H1 (cell line): ENCODE data around the gene HAT1. TPM values are rescaled to one million over a fixed set of nuclear protein-coding genes. Genes with fewer than 3 reads are reported as not detected.

Source experiments
- CTCF ChIA-PET: fragments of 300-600 bp; sonication (Branson Sonifier 250); formaldehyde crosslinking; loops from one replicate; lab custom pipeline; 2021; ENCODE audit not compliant: partially characterized antibody; lab: Charles Lee
- POLR2A ChIA-PET: fragments of 300-600 bp; sonication (Branson Sonifier 250); formaldehyde crosslinking; loops from one replicate; lab custom pipeline; 2021; ENCODE audit warnings: inconsistent platforms; ENCODE audit not compliant: partially characterized antibody; lab: Charles Lee
- DNase-seq, 2 experiments: peaks; one replicate each; pipeline versions ENCODE4 v3.0.0 to v3.0.0-alpha.2; 2010 to 2022; ENCODE audit warnings: low spot score in 2 of 2, low read depth in 1 of 2, mixed read lengths in 1 of 2
- FAIRE-seq: peaks from 2 replicates; lab custom pipeline; 2011; peaks lifted over from hg19 to GRCh38; lab: Jason Lieb, UNC
- H2AFZ ChIP-seq: 2 replicates; pipeline ENCODE4 v1.8.1; 2012; ENCODE audit warnings: low read length, inconsistent platforms
- H2AK5ac ChIP-seq: 2 replicates; pipeline ENCODE4 v1.6.1; 2013; ENCODE audit warnings: low read depth, low read length
- H2BK120ac ChIP-seq: replicated peaks from 2 replicates; pipeline ENCODE3; 2013; ENCODE audit warnings: low read depth, low read length, inconsistent platforms
- H2BK12ac ChIP-seq: 2 replicates; pipeline ENCODE4 v1.6.1; 2013; ENCODE audit warnings: low read depth, low read length
- H2BK15ac ChIP-seq: 2 replicates; pipeline ENCODE4 v1.6.1; 2013; ENCODE audit warnings: low read length
- H2BK20ac ChIP-seq: 2 replicates; pipeline ENCODE4 v1.6.1; 2013; ENCODE audit warnings: low read length
- H2BK5ac ChIP-seq: 2 replicates; pipeline ENCODE4 v1.6.1; 2013; ENCODE audit warnings: low read depth, low read length
- H3K14ac ChIP-seq: 2 replicates; pipeline ENCODE4 v1.6.1; 2013; ENCODE audit warnings: inconsistent platforms; ENCODE audit not compliant: insufficient read length
- H3K18ac ChIP-seq: 2 replicates; pipeline ENCODE4 v1.6.1; 2013; ENCODE audit warnings: low read length; ENCODE audit errors: extremely low read depth
- H3K23ac ChIP-seq: 2 replicates; pipeline ENCODE4 v1.6.1; 2013; ENCODE audit warnings: inconsistent platforms; ENCODE audit not compliant: insufficient read length
- H3K23me2 ChIP-seq: 2 replicates; pipeline ENCODE4 v1.6.1; 2013; ENCODE audit warnings: low read depth, low read length
- H3K27ac ChIP-seq: 2 replicates; pipeline ENCODE4 v1.6.1; 2011; ENCODE audit warnings: low read depth, low read length, inconsistent platforms
- H3K27me3 ChIP-seq, 4 experiments: replicated peaks in 1 of 4; 1 replicate in 1 of 4; 2 replicates in 3 of 4; pipeline versions ENCODE4 v1.6.1 to v1.8.1; 2011 to 2013; ENCODE audit warnings: low read length in 3 of 4, mild to moderate bottlenecking in 3 of 4, inconsistent platforms in 2 of 4, mixed read lengths in 2 of 4, moderate library complexity in 1 of 4; ENCODE audit not compliant: control insufficient read depth in 3 of 4, insufficient read depth in 3 of 4; ENCODE audit errors: extremely low read depth in 1 of 4
- H3K36me3 ChIP-seq, 4 experiments: 2 replicates each; pipeline versions ENCODE4 v1.6.1 to v1.8.1; 2011 to 2013; ENCODE audit warnings: mild to moderate bottlenecking in 4 of 4, low read length in 3 of 4, moderate library complexity in 2 of 4, control low read depth in 1 of 4, inconsistent platforms in 1 of 4; ENCODE audit not compliant: insufficient read depth in 4 of 4, control insufficient read depth in 2 of 4
- H3K4ac ChIP-seq: replicated peaks from 2 replicates; pipeline ENCODE3; 2013; ENCODE audit warnings: low read length, low read depth, mixed read lengths, inconsistent platforms; ENCODE audit not compliant: insufficient read length
- H3K4me1 ChIP-seq, 4 experiments: replicated peaks in 1 of 4; 1 replicate in 1 of 4; 2 replicates in 3 of 4; pipeline versions ENCODE4 v1.6.1 to v1.8.1; 2011 to 2013; ENCODE audit warnings: low read length in 3 of 4, inconsistent platforms in 2 of 4, mixed read lengths in 1 of 4; ENCODE audit not compliant: insufficient read depth in 4 of 4, control insufficient read depth in 3 of 4
- H3K4me2 ChIP-seq, 2 experiments: 2 replicates each; pipeline versions ENCODE4 v1.6.1 to v1.8.1; 2011 to 2013; ENCODE audit warnings: low read depth in 2 of 2, low read length in 2 of 2, control low read depth in 1 of 2, inconsistent platforms in 1 of 2, mild to moderate bottlenecking in 1 of 2; ENCODE audit not compliant: insufficient read depth in 1 of 2
- H3K4me3 ChIP-seq, 4 experiments: fragments of 200-600, 300-600 bp in 1 of 4; sonication (generic), shearing (Covaris generic), sonication (Bioruptor Twin) in 1 of 4; 2 replicates each; pipeline versions ENCODE4 v1.5.1 to v1.8.1; 2011 to 2016; ENCODE audit warnings: low read length in 4 of 4, low read depth in 3 of 4, control low read depth in 2 of 4, inconsistent platforms in 2 of 4, mild to moderate bottlenecking in 2 of 4, mixed read lengths in 1 of 4, moderate library complexity in 1 of 4; ENCODE audit not compliant: insufficient read depth in 2 of 4; ENCODE audit errors: extremely low read depth in 1 of 4
- H3K56ac ChIP-seq: replicated peaks from 2 replicates; pipeline ENCODE3; 2013; ENCODE audit warnings: low read depth, mild to moderate bottlenecking, mixed read lengths, low read length, inconsistent platforms; ENCODE audit not compliant: insufficient read length
- H3K79me1 ChIP-seq: 2 replicates; pipeline ENCODE4 v1.6.1; 2013; ENCODE audit warnings: low read depth, low read length, control low read depth
- H3K79me2 ChIP-seq, 2 experiments: 2 replicates each; pipeline versions ENCODE4 v1.6.1 to v1.8.1; 2012 to 2013; ENCODE audit warnings: low read length in 2 of 2, mild to moderate bottlenecking in 2 of 2, inconsistent platforms in 1 of 2; ENCODE audit not compliant: insufficient read depth in 2 of 2, control insufficient read depth in 1 of 2
- H3K9ac ChIP-seq, 4 experiments: replicated peaks in 1 of 4; 1 replicate in 1 of 4; 2 replicates in 3 of 4; pipeline versions ENCODE4 v1.6.1 to v1.8.1; 2011 to 2013; ENCODE audit warnings: low read depth in 3 of 4, low read length in 3 of 4, control low read depth in 2 of 4, mild to moderate bottlenecking in 2 of 4, moderate library complexity in 2 of 4, inconsistent platforms in 1 of 4; ENCODE audit errors: extremely low read depth in 1 of 4
- H3K9me3 ChIP-seq, 2 experiments: 2 replicates each; pipeline versions ENCODE4 v1.6.1 to v1.8.1; 2012 to 2013; ENCODE audit warnings: mild to moderate bottlenecking in 2 of 2, moderate library complexity in 2 of 2, control low read depth in 1 of 2, inconsistent platforms in 1 of 2, low read depth in 1 of 2, low read length in 1 of 2, mixed read lengths in 1 of 2; ENCODE audit not compliant: insufficient read depth in 2 of 2
- H4K20me1 ChIP-seq, 2 experiments: replicated peaks in 1 of 2; 2 replicates each; pipeline versions ENCODE3 to v1.8.1; 2011 to 2013; ENCODE audit warnings: inconsistent platforms in 2 of 2, low read length in 2 of 2, mild to moderate bottlenecking in 1 of 2; ENCODE audit not compliant: insufficient read depth in 2 of 2, control insufficient read depth in 1 of 2
- H4K5ac ChIP-seq: 2 replicates; pipeline ENCODE4 v1.6.1; 2013; ENCODE audit warnings: low read length, low read depth, mixed read lengths, inconsistent platforms; ENCODE audit not compliant: insufficient read length
- H4K8ac ChIP-seq: 2 replicates; pipeline ENCODE4 v1.8.0; 2013; ENCODE audit warnings: mild to moderate bottlenecking, moderate library complexity, low read length, inconsistent platforms; ENCODE audit not compliant: insufficient read depth; ENCODE audit errors: extremely low read depth
- H4K91ac ChIP-seq: replicated peaks from 2 replicates; pipeline ENCODE3; 2013; ENCODE audit warnings: low read length, mixed read lengths, inconsistent platforms; ENCODE audit not compliant: insufficient read length
- ATF2 ChIP-seq: IDR thresholded peaks from 2 replicates; pipeline ENCODE4 v1.6.1; 2012; ENCODE audit warnings: low read length, inconsistent platforms
- ATF3 ChIP-seq: IDR thresholded peaks from 2 replicates; pipeline ENCODE4 v1.6.1; 2011; ENCODE audit warnings: low read depth, mild to moderate bottlenecking, low read length; ENCODE audit not compliant: insufficient read depth
- GTF2F1 ChIP-seq: IDR thresholded peaks from 2 replicates; pipeline ENCODE4 v1.6.1; 2012; ENCODE audit warnings: low read depth, low read length, improper control_type of control experiment, borderline replicate concordance
- HDAC2 ChIP-seq, 2 experiments: fragments of 300-600 bp in 1 of 2; sonication (generic) in 1 of 2; IDR thresholded peaks; 2 replicates each; pipeline ENCODE4 v1.6.1; 2011 to 2012; ENCODE audit warnings: low read depth in 2 of 2, low read length in 2 of 2, mild to moderate bottlenecking in 2 of 2, moderate library complexity in 2 of 2, borderline replicate concordance in 1 of 2, inconsistent platforms in 1 of 2
- KDM1A ChIP-seq: fragments of 200-600, 300-600 bp; sonication (generic); IDR thresholded peaks from 2 replicates; pipeline ENCODE4 v1.7.1; 2016; ENCODE audit warnings: mild to moderate bottlenecking, low read length, borderline replicate concordance
- POU5F1 ChIP-seq: IDR thresholded peaks from 2 replicates; pipeline ENCODE4 v1.6.1; 2011; ENCODE audit warnings: low read depth, mild to moderate bottlenecking, low read length, moderate library complexity
- RFX5 ChIP-seq: IDR thresholded peaks from 2 replicates; pipeline ENCODE4 v1.6.1; 2011; ENCODE audit warnings: low read depth, low read length, improper control_type of control experiment, borderline replicate concordance
- RNF2 ChIP-seq: fragments of 200-900, 300-1000 bp; sonication (generic); IDR thresholded peaks from 2 replicates; pipeline ENCODE4 v1.7.1; 2016; ENCODE audit warnings: borderline replicate concordance, low read depth, mild to moderate bottlenecking, antibody characterized with exemption, low read length; ENCODE audit not compliant: poor library complexity, severe bottlenecking; ENCODE audit errors: missing control alignments
- SIX5 ChIP-seq: IDR thresholded peaks from 2 replicates; pipeline ENCODE4 v1.6.1; 2011; ENCODE audit warnings: mild to moderate bottlenecking, low read depth, low read length
- TCF12 ChIP-seq: IDR thresholded peaks from 2 replicates; pipeline ENCODE4 v1.6.1; 2011; ENCODE audit warnings: low read depth, mild to moderate bottlenecking, low read length
- WGBS, 2 experiments: shearing (Covaris generic) in 1 of 2; methylation state at CpG; one replicate each; pipeline versions ENCODE4 v1.1.6 to v1.1.7; 2013 to 2015; ENCODE audit warnings: low lambda C conversion rate in 2 of 2, mixed read lengths in 2 of 2, inconsistent platforms in 1 of 2, low coverage in 1 of 2, missing lambda C conversion rate in 1 of 2; ENCODE audit not compliant: insufficient replicate concordance in 2 of 2, insufficient coverage in 1 of 2, insufficient read length in 1 of 2; ENCODE audit errors: extremely low coverage in 1 of 2, missing lambda C conversion rate in 1 of 2; 5-methylcytosine and 5-hydroxymethylcytosine counted together
- polyA plus RNA-seq, 7 experiments: library from polyadenylated mRNA; depleted of rRNA in 3 of 7; stranded (reverse) in 5 of 7; unstranded in 2 of 7; fragments of >200 nt in 5 of 7; fragments of 200-250 nt in 2 of 7; gene quantifications; 1 replicate in 5 of 7; 2 replicates in 1 of 7; 4 replicates in 1 of 7; pipeline versions ENCODE4 v1.2.1 to v1.2.3, GENCODE V29; 2011 to 2013; ENCODE audit warnings: missing spikeins in 2 of 7, mixed read lengths in 2 of 7
- total RNA-seq: library from RNA; stranded (reverse); fragmentation: NEBNext Ultra II Directional; extraction: Animal tissue kit (Norgen Biotek cat#: 25700); gene quantifications from 2 replicates; pipeline ENCODE4 v1.2.1, GENCODE V29; 2021

HAT1 gene
- total and polyA plus RNA-seq, 2 of the 8 experiments (the other 6 are each of a cell fraction or from before 2014, with no cell fraction given) = 44.6 to 74.2 TPM

- no peak overlapping the region for H2AFZ ChIP-seq
- no peak overlapping the region for H3K4ac ChIP-seq
- no peak overlapping the region for H3K18ac ChIP-seq
- no peak overlapping the region for H2BK20ac ChIP-seq
- no peaks in the 10 kb centered on the region for H3K23me2 ChIP-seq
- H4K91ac ChIP-seq = no peak overlapping the region
- no peaks in the 10 kb centered on the region for H3K27me3 ChIP-seq
- DNase-seq (no peak), FAIRE-seq (no peak)
- WGBS, 2 experiments = 82% methylated on average over 2 of the region's 2 CpGs; no CpG with 5 or more reads in 1 of the 2 experiments
- no peaks in the 10 kb centered on the region for H3K4me1 ChIP-seq
- H2BK15ac ChIP-seq = no peak overlapping the region
- no peak overlapping the region for H3K4me3 ChIP-seq
- ChIA-PET CTCF (interaction anchor here (1.0 kb wide), 1 partner anchor 119 kb away, joined by 4 read pairs; no protein-coding TSS in a partner anchor), POLR2A (interaction anchor here (0.8 kb wide), 1 partner anchor 11 kb away, joined by 3 read pairs; no protein-coding TSS in a partner anchor)
- H3K79me1 ChIP-seq = no peaks in the 10 kb centered on the region
- H4K20me1 ChIP-seq = peaks cover 0 to 2% of the 10 kb centered on the region in 2 experiments
- no peak overlapping the region for H4K5ac ChIP-seq
- H3K14ac ChIP-seq = no peak overlapping the region
- no peak overlapping the region for H2BK5ac ChIP-seq
- no peak overlapping the region for H3K9ac ChIP-seq
- H3K27ac ChIP-seq = no peak overlapping the region
- H4K8ac ChIP-seq = no peak overlapping the region
- H3K23ac ChIP-seq = no peak overlapping the region
- H3K56ac ChIP-seq = no peak overlapping the region
- H3K9me3 ChIP-seq = no peaks in the 10 kb centered on the region
- H2BK12ac ChIP-seq = no peak overlapping the region
- H3K79me2 ChIP-seq = no peaks in the 10 kb centered on the region
- no peak overlapping the region for H2AK5ac ChIP-seq
- peaks cover 0 to 18% (median 1%) of the 10 kb centered on the region in 4 experiments; a peak in 3 of 8 replicates for H3K36me3 ChIP-seq
- H3K4me2 ChIP-seq = no peak overlapping the region
- H2BK120ac ChIP-seq = no peak overlapping the region
- TF ChIP-seq GTF2F1 (no peak), POU5F1 (no peak), KDM1A (no peak), RFX5 (no peak), HDAC2 (IDR thresholded peaks at IDR 0.05; ENCODE audit: borderline replicate concordance in 1 of 2, low read depth in 2 of 2, low read length in 2 of 2) (no peak), TCF12 (no peak), RNF2 (no peak), SIX5 (no peak), ATF3 (no peak), ATF2 (no peak)
Measured at GRCh38 chr2:171985076-171985475, 62.8 kb downstream of the HAT1 start.
